Measurements from ENCODE around the gene TSPYL6.

- no peak for TF ChIP-seq POLR2A (IDR thresholded peaks at IDR 0.05)
- TF ChIP-seq CTCF (IDR thresholded peaks at IDR 0.05): no peak
These were observed 22.0 kb downstream of the TSPYL6 start for GRCh38 chr2:54233832-54234649.
